ENCODE data around the gene CCDC195. TPM values are rescaled to one million over a fixed set of nuclear protein-coding genes. Genes with fewer than 3 reads are reported as not detected.
A peak's percentile ranks its signal among the peaks of the same experiment; 100 is the strongest.

CCDC195 gene
- total and polyA plus RNA-seq, 2 of the 4 experiments (the other 2 are of a cell fraction): not detected

- no peak overlapping the region for H3K4me2 ChIP-seq (ENCODE audit: low read depth, low read length)
- TF ChIP-seq CTCF (conservative IDR thresholded peaks at IDR 0.05; ENCODE audit: low read depth, low read length): no peak
- TF ChIP-seq, protein P1, sequence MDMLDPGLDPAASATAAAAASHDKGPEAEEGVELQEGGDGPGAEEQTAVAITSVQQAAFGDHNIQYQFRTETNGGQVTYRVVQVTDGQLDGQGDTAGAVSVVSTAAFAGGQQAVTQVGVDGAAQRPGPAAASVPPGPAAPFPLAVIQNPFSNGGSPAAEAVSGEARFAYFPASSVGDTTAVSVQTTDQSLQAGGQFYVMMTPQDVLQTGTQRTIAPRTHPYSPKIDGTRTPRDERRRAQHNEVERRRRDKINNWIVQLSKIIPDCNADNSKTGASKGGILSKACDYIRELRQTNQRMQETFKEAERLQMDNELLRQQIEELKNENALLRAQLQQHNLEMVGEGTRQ (IDR thresholded peaks at IDR 0.05; ENCODE audit: low read depth, low read length): no peak
- TF ChIP-seq CEBPB (IDR thresholded peaks at IDR 0.05; ENCODE audit: low read depth, low read length): no peak
- TF ChIP-seq BHLHE40 (IDR thresholded peaks at IDR 0.05; ENCODE audit: low read depth, low read length): no peak
- no peak for TF ChIP-seq RAD21 (IDR thresholded peaks at IDR 0.05; ENCODE audit: low read length)
- TF ChIP-seq MAZ (IDR thresholded peaks at IDR 0.05; ENCODE audit: borderline replicate concordance, low read depth, low read length): no peak
- TF ChIP-seq, protein P2, sequence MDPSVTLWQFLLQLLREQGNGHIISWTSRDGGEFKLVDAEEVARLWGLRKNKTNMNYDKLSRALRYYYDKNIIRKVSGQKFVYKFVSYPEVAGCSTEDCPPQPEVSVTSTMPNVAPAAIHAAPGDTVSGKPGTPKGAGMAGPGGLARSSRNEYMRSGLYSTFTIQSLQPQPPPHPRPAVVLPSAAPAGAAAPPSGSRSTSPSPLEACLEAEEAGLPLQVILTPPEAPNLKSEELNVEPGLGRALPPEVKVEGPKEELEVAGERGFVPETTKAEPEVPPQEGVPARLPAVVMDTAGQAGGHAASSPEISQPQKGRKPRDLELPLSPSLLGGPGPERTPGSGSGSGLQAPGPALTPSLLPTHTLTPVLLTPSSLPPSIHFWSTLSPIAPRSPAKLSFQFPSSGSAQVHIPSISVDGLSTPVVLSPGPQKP (IDR thresholded peaks at IDR 0.05; ENCODE audit: borderline replicate concordance, low read depth, low read length): no peak
- no peak for TF ChIP-seq FOS (IDR thresholded peaks at IDR 0.05; ENCODE audit: low read depth, low read length)
- TF ChIP-seq RCOR1 (IDR thresholded peaks at IDR 0.05; ENCODE audit: insufficient replicate concordance, low read length): no peak
- TF ChIP-seq CHD1 (IDR thresholded peaks at IDR 0.05; ENCODE audit: low read depth, low read length): no peak
- no peak for TF ChIP-seq MAFK (IDR thresholded peaks at IDR 0.05; ENCODE audit: low read depth, low read length)
- TF ChIP-seq POLR2A (IDR thresholded peaks at IDR 0.05; ENCODE audit: low read depth, low read length): no peak
- TF ChIP-seq RFX5 (IDR thresholded peaks at IDR 0.05; ENCODE audit: low read depth, low read length): no peak
- no peak for TF ChIP-seq MXI1 (IDR thresholded peaks at IDR 0.05; ENCODE audit: borderline replicate concordance, low read depth, low read length)
- TF ChIP-seq SMC3 (IDR thresholded peaks at IDR 0.05; ENCODE audit: low read depth, low read length): no peak
- ChIA-PET CTCF (interaction anchor here (1.2 kb wide), 1 partner anchor 21 kb away, joined by 3 read pairs; no protein-coding TSS in a partner anchor), POLR2A (ENCODE audit: unreplicated experiment) (no interaction called here)
- in situ Hi-C loops (cut with MboI; ENCODE audit: low sequenced_read_pairs) (no loop called here), dilution Hi-C loops (cut with HindIII; ENCODE audit: low sequenced_read_pairs, unreplicated experiment) (no loop called here), intact Hi-C loops (cut with micrococcal nuclease) (no loop called here)
- H3K27me3 ChIP-seq (ENCODE audit: control insufficient read depth, insufficient read depth, low read length): no peaks in the 10 kb centered on the region
- H4K8ac ChIP-seq (ENCODE audit: low read depth in 2 of 2, low read length in 2 of 2): no peak overlapping the region
- no peak overlapping the region for H2AFZ ChIP-seq (replicated peaks; ENCODE audit: low read length, poor library complexity)
- H4K5ac ChIP-seq (ENCODE audit: low read depth, low read length): no peak overlapping the region
- H2BK20ac ChIP-seq (ENCODE audit: low read depth, low read length): no peak overlapping the region
- H3K27ac ChIP-seq (ENCODE audit: insufficient read depth, low read length): no peak overlapping the region
- DNase-seq (no peak), ATAC-seq (ENCODE audit: low read depth) (peak; percentile 24; the same call in 1 of the 2 replicates)
- H3K9me3 ChIP-seq (ENCODE audit: control insufficient read depth, insufficient read depth, low read length): no peaks in the 10 kb centered on the region
- H2AK5ac ChIP-seq (ENCODE audit: low read depth, low read length): no peak overlapping the region
- H3K4me1 ChIP-seq (ENCODE audit: control insufficient read depth, insufficient read depth, low read length): no peaks in the 10 kb centered on the region; the same call in 1 of the 2 replicates
- H4K20me1 ChIP-seq (ENCODE audit: insufficient read depth, low read length): no peaks in the 10 kb centered on the region
- H2AK9ac ChIP-seq (replicated peaks; ENCODE audit: low read depth, low read length, poor library complexity): no peak overlapping the region
- H3K18ac ChIP-seq (ENCODE audit: low read depth, low read length): no peak overlapping the region
- no CpG with 5 or more reads among the region's 2 CpGs for WGBS, 2 experiments (ENCODE audit: extremely low coverage in 2 of 2, insufficient read length in 1 of 2)
- BruUV-seq (replicated peaks): no TSS peak
- H3K9me1 ChIP-seq (ENCODE audit: insufficient read depth, low read length): no peaks in the 10 kb centered on the region
- no peak overlapping the region for H3K4ac ChIP-seq (ENCODE audit: low read depth, low read length)
- no peak overlapping the region for H3K14ac ChIP-seq (replicated peaks; ENCODE audit: low read depth, low read length)
- H2BK15ac ChIP-seq (ENCODE audit: low read depth, low read length): no peak overlapping the region
- H3K56ac ChIP-seq (ENCODE audit: extremely low read depth, insufficient read depth, low read length): no peak overlapping the region
- no peaks in the 10 kb centered on the region for H3K79me1 ChIP-seq (ENCODE audit: low read depth in 1 of 2, low read length in 2 of 2)
- no peak overlapping the region for H3K4me3 ChIP-seq (ENCODE audit: insufficient read depth, low read depth, low read length)
- H3K9ac ChIP-seq (ENCODE audit: low read depth, low read length): no peak overlapping the region
- no peak overlapping the region for H2BK5ac ChIP-seq (ENCODE audit: low read depth, low read length, poor library complexity, severe bottlenecking)
- no peaks in the 10 kb centered on the region for H3K36me3 ChIP-seq (ENCODE audit: control insufficient read depth, insufficient read depth, low read length)
- H3K23ac ChIP-seq (ENCODE audit: low read depth, low read length): no peak overlapping the region
- H4K91ac ChIP-seq (ENCODE audit: insufficient read depth, low read depth, low read length): no peak overlapping the region
- no peak overlapping the region for H2BK120ac ChIP-seq (ENCODE audit: low read depth, low read length)
Measured at GRCh38 chr2:224723586-224724217, 7.5 kb upstream of the CCDC195 start.

All from IMR-90 (cell line).